ENCODE measurements around the gene NIP7. TPM values are rescaled to one million over a fixed set of nuclear protein-coding genes. Genes with fewer than 3 reads are reported as not detected.

Gene NIP7
- total RNA-seq, 1 experiment from 2014 or later = 72.8 TPM

DNA sequence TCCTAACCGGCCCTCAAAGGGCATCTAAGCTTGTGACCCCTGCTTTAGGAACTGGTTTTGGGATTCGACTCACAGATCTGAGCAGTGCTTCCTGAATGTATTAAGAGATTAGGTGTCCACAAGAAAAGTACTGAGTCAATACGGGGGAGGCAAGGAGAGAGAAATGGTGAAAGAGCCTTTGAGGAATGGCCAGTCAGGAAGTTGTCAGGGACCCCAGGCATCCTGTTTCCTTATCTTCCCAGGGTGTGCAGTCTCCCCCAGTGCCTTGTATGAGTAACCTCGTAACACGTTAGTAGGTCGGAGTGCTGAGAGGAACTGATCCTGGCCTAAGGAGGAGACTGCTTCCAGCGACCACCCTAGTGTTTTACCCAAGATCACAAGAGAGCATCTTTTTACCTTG lies 28.4 kb downstream of the NIP7 start:
- Mint-ChIP-seq H3K27ac (no peak overlapping the region), H3K4me3 (no peak overlapping the region), H3K9me3 (no peaks in the 10 kb centered on the region), H3K4me1 (no peaks in the 10 kb centered on the region), H3K36me3 (ENCODE audit: insufficient read depth in 1 of 3, low read depth in 3 of 3) (peaks cover 31 to 73% (median 69%) of the 10 kb centered on the region in 3 experiments; a peak in 6 of 7 replicates), H3K27me3 (ENCODE audit: low read depth) (no peaks in the 10 kb centered on the region)
- H2AK5ac ChIP-seq (ENCODE audit: insufficient read length, low read length) = no peak overlapping the region
- H3K27ac ChIP-seq (ENCODE audit: insufficient read length, low read depth, low read length) = no peak overlapping the region
- no peaks in the 10 kb centered on the region for H3K79me2 ChIP-seq (ENCODE audit: insufficient read depth, low read length)
- no peak for DNase-seq
- no peak overlapping the region for H3K23ac ChIP-seq (ENCODE audit: insufficient read length, low read depth, low read length)
- H4K5ac ChIP-seq (ENCODE audit: insufficient read length, low read depth, low read length) = no peak overlapping the region
- H3K4me1 ChIP-seq (ENCODE audit: insufficient read depth, low read length) = no peaks in the 10 kb centered on the region
- H3K56ac ChIP-seq (ENCODE audit: insufficient read length, low read depth, low read length) = no peak overlapping the region
- H3K27me3 ChIP-seq (ENCODE audit: insufficient read depth, low read length) = no peaks in the 10 kb centered on the region
- H3K18ac ChIP-seq (ENCODE audit: insufficient read length, low read depth, low read length) = no peak overlapping the region
- H4K20me1 ChIP-seq (ENCODE audit: control insufficient read depth, insufficient read depth, insufficient read length) = no peaks in the 10 kb centered on the region
- no peak overlapping the region for H2BK20ac ChIP-seq (ENCODE audit: low read depth, low read length, poor library complexity, severe bottlenecking)
- no peak overlapping the region for H2BK15ac ChIP-seq (ENCODE audit: low read depth, low read length)
- no peak overlapping the region for H4K8ac ChIP-seq (replicated peaks; ENCODE audit: insufficient read length, low read depth, low read length)
- TF ChIP-seq, protein P1, sequence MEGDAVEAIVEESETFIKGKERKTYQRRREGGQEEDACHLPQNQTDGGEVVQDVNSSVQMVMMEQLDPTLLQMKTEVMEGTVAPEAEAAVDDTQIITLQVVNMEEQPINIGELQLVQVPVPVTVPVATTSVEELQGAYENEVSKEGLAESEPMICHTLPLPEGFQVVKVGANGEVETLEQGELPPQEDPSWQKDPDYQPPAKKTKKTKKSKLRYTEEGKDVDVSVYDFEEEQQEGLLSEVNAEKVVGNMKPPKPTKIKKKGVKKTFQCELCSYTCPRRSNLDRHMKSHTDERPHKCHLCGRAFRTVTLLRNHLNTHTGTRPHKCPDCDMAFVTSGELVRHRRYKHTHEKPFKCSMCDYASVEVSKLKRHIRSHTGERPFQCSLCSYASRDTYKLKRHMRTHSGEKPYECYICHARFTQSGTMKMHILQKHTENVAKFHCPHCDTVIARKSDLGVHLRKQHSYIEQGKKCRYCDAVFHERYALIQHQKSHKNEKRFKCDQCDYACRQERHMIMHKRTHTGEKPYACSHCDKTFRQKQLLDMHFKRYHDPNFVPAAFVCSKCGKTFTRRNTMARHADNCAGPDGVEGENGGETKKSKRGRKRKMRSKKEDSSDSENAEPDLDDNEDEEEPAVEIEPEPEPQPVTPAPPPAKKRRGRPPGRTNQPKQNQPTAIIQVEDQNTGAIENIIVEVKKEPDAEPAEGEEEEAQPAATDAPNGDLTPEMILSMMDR (conservative IDR thresholded peaks at IDR 0.05) = no peak
- no peaks in the 10 kb centered on the region for H3K79me1 ChIP-seq (ENCODE audit: insufficient read depth, low read depth, low read length, poor library complexity, severe bottlenecking)
- H2AFZ ChIP-seq (ENCODE audit: low read length) = no peak overlapping the region
- H3K23me2 ChIP-seq (ENCODE audit: insufficient read length, low read depth, low read length, poor library complexity, severe bottlenecking) = no peaks in the 10 kb centered on the region
- no peak overlapping the region for H3K4me2 ChIP-seq (ENCODE audit: insufficient read depth, insufficient read length, low read length)
- H2BK5ac ChIP-seq (ENCODE audit: insufficient read length, low read length) = no peak overlapping the region
- no peak overlapping the region for H3K4ac ChIP-seq (ENCODE audit: low read depth, low read length)
- H3T11ph ChIP-seq (ENCODE audit: low read length) = no peak overlapping the region
- WGBS (ENCODE audit: extremely low coverage, insufficient read length, low lambda C conversion rate) = no CpG with 5 or more reads among the region's 7 CpGs
- no peak overlapping the region for H3K9ac ChIP-seq (ENCODE audit: extremely low read depth, insufficient read length, low read length)
- H2BK120ac ChIP-seq (ENCODE audit: low read depth, low read length, poor library complexity, severe bottlenecking) = no peak overlapping the region
- H4K91ac ChIP-seq (ENCODE audit: insufficient read length, low read depth, low read length) = no peak overlapping the region
- no peaks in the 10 kb centered on the region for H3K9me3 ChIP-seq (ENCODE audit: control insufficient read depth, low read depth, low read length)
- no peak overlapping the region for H3K14ac ChIP-seq (ENCODE audit: insufficient read depth, low read length)
- H2BK12ac ChIP-seq (ENCODE audit: insufficient read length, low read depth, low read length) = no peak overlapping the region

Measured in H9 (cell line).